KBM-7 (cell line): ENCODE measurements around the gene B4GALNT2.
"Not testable (repeated sequence)": the region's sequence is repeated elsewhere in the genome, so short reads cannot be mapped to it uniquely, and the experiment has no call there.

Experiments used
- DNase-seq: peaks from one replicate; pipeline ENCODE4 v3.0.0-alpha.2; 2015
- in situ Hi-C: fragments of 300-500 bp; cut with MboI; formaldehyde crosslinking; loops from 2 replicates; pipeline ENCODE4 v1.14.3; 2020; ENCODE audit warnings: low sequenced_read_pairs, low pct_unique_long_range_greater_than_20kb, mixed read lengths

The B4GALNT2 gene

GRCh38 chr17:49132699-49133364, at the start of gene B4GALNT2:
Gene B4GALNT2 (plus strand): TSS chr17:49132769. CDS start chr17:49132793, 24 bp downstream.
- no peak for DNase-seq
- in situ Hi-C loops, result no loop called here

GRCh38 chr17:49085046-49085445, 47.5 kb upstream of the B4GALNT2 start:
- DNase-seq, in situ Hi-C loops: not testable (repeated sequence)

GRCh38 chr17:49085565-49086315, 46.8 kb upstream of the B4GALNT2 start:
- DNase-seq, result no peak
- in situ Hi-C loops, result no loop called here

GRCh38 chr17:49086316-49086605, 46.3 kb upstream of the B4GALNT2 start:
- in situ Hi-C loops, result no loop called here
- no peak for DNase-seq

GRCh38 chr17:49086649-49087048, 45.9 kb upstream of the B4GALNT2 start:
- DNase-seq, result no peak
- in situ Hi-C loops, result no loop called here

GRCh38 chr17:49089094-49089493, 43.5 kb upstream of the B4GALNT2 start:
- no peak for DNase-seq
- in situ Hi-C loops, result no loop called here

GRCh38 chr17:49090878-49091594, 41.5 kb upstream of the B4GALNT2 start:
- DNase-seq, result no peak
- in situ Hi-C loops, result no loop called here

- in situ Hi-C loops, result no loop called here
- no peak for DNase-seq
Observed at GRCh38 chr17:49093131-49093530, 39.4 kb upstream of the B4GALNT2 start.

- DNase-seq, result no peak
Observed at GRCh38 chr17:49100601-49101000, 32.0 kb upstream of the B4GALNT2 start.

GRCh38 chr17:49101054-49101534, 31.5 kb upstream of the B4GALNT2 start:
- DNase-seq, result no peak
- in situ Hi-C loops, result no loop called here

More at GRCh38 chr17:49100601-49101000, 32.0 kb upstream of the B4GALNT2 start:
- in situ Hi-C loops, result no loop called here

- in situ Hi-C loops, DNase-seq: not testable (repeated sequence)
Observed at GRCh38 chr17:49103360-49103759, 29.2 kb upstream of the B4GALNT2 start.

- in situ Hi-C loops, result no loop called here
- no peak for DNase-seq
Observed at GRCh38 chr17:49104511-49105074, 28.0 kb upstream of the B4GALNT2 start.

GRCh38 chr17:49106321-49107210, 26.0 kb upstream of the B4GALNT2 start:
- no peak for DNase-seq
- in situ Hi-C loops, result no loop called here

- in situ Hi-C loops, result no loop called here
- DNase-seq, result no peak
Observed at GRCh38 chr17:49107211-49107557, 25.4 kb upstream of the B4GALNT2 start.

GRCh38 chr17:49108318-49108717, 24.3 kb upstream of the B4GALNT2 start:
- no peak for DNase-seq
- in situ Hi-C loops, result no loop called here

GRCh38 chr17:49110509-49110908, 22.1 kb upstream of the B4GALNT2 start:
- DNase-seq, result no peak
- in situ Hi-C loops, result no loop called here

- in situ Hi-C loops, result no loop called here
- no peak for DNase-seq
Observed at GRCh38 chr17:49111934-49112333, 20.6 kb upstream of the B4GALNT2 start.

- in situ Hi-C loops, result no loop called here
- DNase-seq, result no peak
Observed at GRCh38 chr17:49112936-49113335, 19.6 kb upstream of the B4GALNT2 start.

- DNase-seq, result no peak
- in situ Hi-C loops, result no loop called here
Observed at GRCh38 chr17:49114703-49115102, 17.9 kb upstream of the B4GALNT2 start.
